Measurements from ENCODE around the gene ZSCAN22.
A peak's percentile ranks its signal among the peaks of the same experiment; 100 is the strongest.
"Not testable (repeated sequence)": the region's sequence is repeated elsewhere in the genome, so short reads cannot be mapped to it uniquely, and the experiment has no call there.

The ZSCAN22 gene

DNA sequence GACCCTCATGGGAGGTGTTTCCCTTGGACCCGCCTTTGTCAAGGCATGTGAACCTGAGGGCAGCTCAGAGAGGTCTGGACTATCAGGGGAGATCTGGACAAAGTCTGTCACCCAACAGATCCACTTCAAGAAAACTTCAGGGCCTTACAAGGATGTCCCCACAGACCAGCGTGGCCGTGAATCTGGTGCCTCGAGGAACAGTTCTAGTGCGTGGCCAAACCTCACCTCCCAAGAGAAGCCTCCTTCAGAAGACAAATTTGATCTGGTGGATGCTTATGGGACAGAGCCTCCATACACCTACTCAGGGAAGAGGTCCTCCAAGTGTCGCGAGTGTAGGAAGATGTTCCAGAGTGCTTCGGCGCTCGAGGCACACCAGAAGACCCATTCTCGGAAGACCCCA is 11.5 kb downstream of the ZSCAN22 start:
- in situ Hi-C loops (cut with HindIII; ENCODE audit: low sequenced_read_pairs), result no loop called here
- H3K4me3 ChIP-seq (ENCODE audit: low read depth, low read length), result no peak overlapping the region
- TF ChIP-seq, protein P1, sequence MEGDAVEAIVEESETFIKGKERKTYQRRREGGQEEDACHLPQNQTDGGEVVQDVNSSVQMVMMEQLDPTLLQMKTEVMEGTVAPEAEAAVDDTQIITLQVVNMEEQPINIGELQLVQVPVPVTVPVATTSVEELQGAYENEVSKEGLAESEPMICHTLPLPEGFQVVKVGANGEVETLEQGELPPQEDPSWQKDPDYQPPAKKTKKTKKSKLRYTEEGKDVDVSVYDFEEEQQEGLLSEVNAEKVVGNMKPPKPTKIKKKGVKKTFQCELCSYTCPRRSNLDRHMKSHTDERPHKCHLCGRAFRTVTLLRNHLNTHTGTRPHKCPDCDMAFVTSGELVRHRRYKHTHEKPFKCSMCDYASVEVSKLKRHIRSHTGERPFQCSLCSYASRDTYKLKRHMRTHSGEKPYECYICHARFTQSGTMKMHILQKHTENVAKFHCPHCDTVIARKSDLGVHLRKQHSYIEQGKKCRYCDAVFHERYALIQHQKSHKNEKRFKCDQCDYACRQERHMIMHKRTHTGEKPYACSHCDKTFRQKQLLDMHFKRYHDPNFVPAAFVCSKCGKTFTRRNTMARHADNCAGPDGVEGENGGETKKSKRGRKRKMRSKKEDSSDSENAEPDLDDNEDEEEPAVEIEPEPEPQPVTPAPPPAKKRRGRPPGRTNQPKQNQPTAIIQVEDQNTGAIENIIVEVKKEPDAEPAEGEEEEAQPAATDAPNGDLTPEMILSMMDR (IDR thresholded peaks at IDR 0.05; ENCODE audit: low read depth, low read length, missing control alignments), result no peak
- no peak for DNase-seq (ENCODE audit: low read depth)

DNA sequence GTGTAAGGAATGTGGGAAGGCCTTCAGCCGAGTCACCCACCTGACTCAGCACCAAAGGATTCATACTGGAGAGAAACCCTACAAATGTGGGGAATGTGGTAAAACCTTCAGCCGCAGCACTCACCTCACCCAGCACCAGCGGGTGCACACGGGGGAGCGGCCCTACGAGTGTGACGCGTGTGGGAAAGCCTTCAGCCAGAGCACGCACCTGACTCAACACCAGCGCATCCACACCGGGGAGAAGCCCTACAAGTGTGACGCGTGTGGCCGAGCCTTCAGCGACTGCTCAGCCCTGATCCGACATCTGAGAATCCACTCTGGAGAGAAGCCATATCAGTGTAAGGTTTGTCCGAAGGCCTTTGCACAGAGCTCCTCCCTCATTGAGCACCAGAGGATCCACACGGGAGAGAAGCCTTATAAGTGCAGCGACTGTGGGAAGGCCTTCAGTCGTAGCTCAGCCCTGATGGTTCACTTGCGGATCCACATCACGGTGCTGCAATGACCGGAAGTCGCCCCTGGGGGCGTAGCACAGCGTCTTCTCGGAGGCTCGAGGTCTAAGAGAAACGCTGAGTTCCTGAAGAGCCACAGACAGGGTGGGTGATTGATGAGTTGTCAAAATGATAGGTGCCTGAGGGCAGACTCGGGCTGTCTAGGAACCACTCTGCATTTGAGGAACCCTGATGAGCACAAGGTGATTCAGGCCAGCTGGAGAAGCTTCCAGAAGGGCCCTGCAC is 12.2 kb downstream of the ZSCAN22 start:
- in situ Hi-C loops (cut with HindIII; ENCODE audit: low sequenced_read_pairs), result no loop called here
- no peak for DNase-seq (ENCODE audit: low read depth)
- H3K4me3 ChIP-seq (ENCODE audit: low read depth, low read length), result no peak overlapping the region
- TF ChIP-seq, protein P1 (IDR thresholded peaks at IDR 0.05; ENCODE audit: low read depth, low read length, missing control alignments), result no peak

DNA sequence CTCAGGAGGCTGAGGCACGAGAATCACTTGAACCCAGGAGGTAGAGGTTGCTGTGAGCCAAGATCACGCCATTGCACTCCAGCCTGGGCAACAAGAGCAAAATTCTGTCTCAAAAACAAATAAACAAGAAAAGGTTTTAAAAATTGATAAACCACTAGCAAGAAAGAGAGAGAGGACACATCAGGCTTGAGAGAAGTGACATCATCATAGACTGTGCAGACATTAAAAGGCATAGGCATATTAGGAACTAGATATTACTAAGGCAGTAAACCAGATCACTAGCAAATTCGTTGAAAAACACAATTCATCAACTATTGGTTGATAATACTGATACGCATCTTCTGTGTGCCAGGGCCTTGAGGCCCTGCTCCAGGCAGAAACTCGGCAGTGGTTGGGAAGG is 18.8 kb downstream of the ZSCAN22 start:
- DNase-seq (ENCODE audit: low read depth), result no peak
- no peak overlapping the region for H3K4me3 ChIP-seq (ENCODE audit: low read depth, low read length)
- TF ChIP-seq, protein P1 (IDR thresholded peaks at IDR 0.05; ENCODE audit: low read depth, low read length, missing control alignments), result no peak
- in situ Hi-C loops (cut with HindIII; ENCODE audit: low sequenced_read_pairs), result no loop called here

DNA sequence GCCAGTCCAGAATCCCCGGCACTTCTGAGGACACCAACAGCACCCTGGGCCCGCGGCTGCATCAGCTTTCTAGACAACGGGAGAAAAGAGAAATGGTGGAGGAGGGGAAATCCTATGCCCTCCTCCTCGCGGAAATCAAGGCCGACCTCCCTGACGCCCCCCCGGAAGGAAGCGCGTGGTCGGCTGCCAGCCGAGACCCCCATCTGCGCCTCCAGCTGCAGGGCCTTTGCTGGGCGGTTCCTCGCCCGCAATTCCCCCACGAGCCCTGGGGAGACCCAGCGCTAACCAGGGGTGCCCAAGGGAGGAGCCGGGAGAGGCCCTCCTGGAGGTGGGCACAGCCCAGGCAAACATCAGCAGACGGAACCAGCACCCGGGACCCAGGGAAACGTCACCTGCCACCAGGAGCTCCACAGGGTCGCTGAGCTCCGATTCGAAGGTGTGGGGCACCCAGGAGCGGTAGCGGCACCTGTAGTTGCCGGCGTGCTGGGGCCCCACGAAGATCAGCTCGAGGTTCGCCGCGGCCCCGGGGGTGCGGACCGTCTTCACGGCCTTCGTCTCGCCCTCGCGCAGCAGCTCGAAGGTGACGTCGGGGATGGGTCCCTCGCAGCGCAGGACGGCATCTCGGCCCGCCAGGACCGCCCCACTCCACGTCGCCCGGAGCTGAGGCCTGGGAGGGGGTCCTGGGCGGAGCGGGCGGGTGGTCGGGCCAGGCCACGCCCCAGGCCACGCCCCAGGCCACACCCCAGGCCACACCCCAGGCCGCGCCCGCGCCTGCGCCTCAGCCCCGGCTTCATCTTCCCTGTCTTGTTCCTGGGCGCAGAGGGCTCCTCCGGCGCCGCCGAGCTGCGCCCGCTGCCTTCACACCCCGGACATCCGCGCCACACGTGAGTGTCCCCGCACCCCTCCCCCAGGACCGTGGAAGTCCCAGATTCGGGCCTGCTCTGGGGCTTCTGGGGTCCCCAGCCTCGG is 20.5 kb downstream of the ZSCAN22 start:
- DNase-seq (ENCODE audit: low read depth), result peak; percentile 8
- H3K4me3 ChIP-seq (ENCODE audit: low read depth, low read length), result peak overlapping the region; percentile 53
- in situ Hi-C loops (cut with HindIII; ENCODE audit: low sequenced_read_pairs), result no loop called here
- TF ChIP-seq, protein P1 (IDR thresholded peaks at IDR 0.05; ENCODE audit: low read depth, low read length, missing control alignments), result no peak

DNA sequence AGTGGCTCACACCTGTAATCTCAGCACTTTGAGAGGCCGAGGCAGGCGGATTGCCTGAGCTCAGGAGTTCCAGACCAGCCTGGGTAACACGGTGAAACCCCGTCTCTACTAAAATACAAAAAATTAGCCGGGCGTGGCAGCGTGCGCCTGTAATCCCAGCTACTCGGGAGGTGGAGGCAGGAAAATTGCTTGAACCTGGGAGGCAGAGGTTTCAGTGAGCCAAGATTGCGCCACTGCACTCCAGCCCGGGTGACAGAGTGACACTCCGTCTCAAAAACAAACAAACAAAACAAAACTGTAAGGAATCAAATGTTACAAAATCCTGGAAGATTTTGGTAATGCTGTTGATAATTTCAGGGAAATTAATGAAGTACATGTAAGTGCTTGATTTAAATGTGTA is 21.3 kb downstream of the ZSCAN22 start:
- peak overlapping the region; percentile 53 for H3K4me3 ChIP-seq (ENCODE audit: low read depth, low read length)
- DNase-seq (ENCODE audit: low read depth); in situ Hi-C loops (cut with HindIII; ENCODE audit: low sequenced_read_pairs): not testable (repeated sequence)

DNA sequence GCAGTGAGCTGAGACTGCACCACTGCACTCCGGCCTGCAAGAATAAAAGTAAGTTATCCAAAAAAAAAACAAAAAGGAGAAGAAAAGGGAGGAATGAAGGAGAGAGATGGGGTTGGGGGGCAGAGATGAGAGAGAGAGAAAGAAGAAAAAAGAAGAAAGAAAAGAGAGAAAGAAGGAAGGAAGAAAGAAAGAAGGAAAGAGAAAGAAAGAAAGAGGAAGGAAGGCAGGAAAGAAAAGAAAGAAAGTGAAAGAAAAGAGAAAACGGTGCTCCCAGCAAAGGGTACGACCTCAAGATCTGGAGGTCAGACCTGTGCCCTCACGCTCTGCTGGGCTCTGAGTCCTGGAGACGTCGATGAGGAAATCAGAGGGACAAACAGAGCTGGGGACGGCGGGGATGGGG is 22.8 kb downstream of the ZSCAN22 start:
- in situ Hi-C loops (cut with HindIII; ENCODE audit: low sequenced_read_pairs), result no loop called here

More for the DNA sequence above, 22.8 kb downstream of the ZSCAN22 start:
- TF ChIP-seq, protein P1 (IDR thresholded peaks at IDR 0.05; ENCODE audit: low read depth, low read length, missing control alignments), result no peak
- DNase-seq (ENCODE audit: low read depth), result no peak
- H3K4me3 ChIP-seq (ENCODE audit: low read depth, low read length), result no peak overlapping the region
